ENCODE data around the gene MDK. TPM values are rescaled to one million over a fixed set of nuclear protein-coding genes. Genes with fewer than 3 reads are reported as not detected.

MDK gene
- total RNA-seq, 1 donor = 27.5 TPM

DNA sequence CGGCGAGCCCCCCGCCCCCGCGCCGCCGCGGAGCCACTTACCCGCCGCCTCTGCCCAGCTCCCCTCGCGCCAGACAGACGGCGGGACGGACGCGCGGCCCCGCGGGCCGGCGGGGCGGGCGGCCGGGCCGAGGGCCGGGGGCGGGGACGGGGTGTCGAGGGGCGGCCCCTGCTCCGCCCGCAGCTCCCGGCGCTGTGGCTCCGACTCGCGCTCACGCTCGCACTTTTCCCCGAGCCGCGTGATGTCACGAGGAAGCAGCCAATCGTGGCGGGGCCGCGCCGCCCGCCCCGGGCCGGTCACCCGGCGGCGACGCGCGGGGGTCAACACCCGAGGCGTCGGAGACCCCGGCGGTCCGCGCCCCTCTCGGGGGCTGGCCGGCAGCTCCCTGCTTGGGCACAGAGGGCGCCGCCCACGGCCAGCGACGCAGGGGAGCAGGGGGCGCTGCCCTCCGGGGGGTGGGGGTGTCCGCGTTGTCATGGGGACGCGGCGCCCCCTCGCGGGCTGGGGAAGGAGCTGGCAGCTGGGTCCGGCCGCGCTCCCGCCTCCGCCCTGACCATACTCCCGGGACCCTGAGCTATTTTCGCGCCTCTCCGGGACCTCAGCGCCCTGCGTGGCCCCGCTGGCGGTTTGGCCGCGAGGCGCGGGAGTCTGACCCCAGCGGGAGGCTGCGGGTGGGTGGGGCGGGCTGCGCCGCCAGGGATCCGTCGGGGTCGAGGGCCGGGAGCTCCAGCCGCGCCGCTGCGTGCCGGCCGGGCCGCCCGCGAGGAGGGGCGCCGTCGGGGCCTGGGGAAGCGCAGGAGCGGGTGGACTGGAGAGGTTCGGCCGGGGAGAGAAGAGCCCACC lies 10.3 kb downstream of the MDK start, which contains the start of gene CHRM4:
Gene CHRM4, minus strand, starts transcription at position 199 of the 843 bp plus-strand sequence. CDS start 5,219 bp downstream, outside the sequence.
- Histone ChIP-seq H3K4me1 (ENCODE audit: insufficient read depth, low read length) (peaks cover 15% of the 10 kb centered on the region), H3K4me3 (ENCODE audit: insufficient read depth, low read length) (peak within 1 kb of the TSS; percentile 64), H3K9me3 (ENCODE audit: low read depth, low read length) (no peaks in the 10 kb centered on the region), H3K27me3 (ENCODE audit: insufficient read depth, low read length) (peaks cover 45% of the 10 kb centered on the region), H3K27ac (ENCODE audit: low read depth, low read length) (no peak within 1 kb of the TSS), H3K36me3 (ENCODE audit: insufficient read depth, low read length) (no peaks in the 10 kb centered on the region), H4K20me1 (ENCODE audit: insufficient read depth, low read length) (peaks cover 30% of the 10 kb centered on the region), H3K79me2 (ENCODE audit: insufficient read depth, low read length) (no peaks in the 10 kb centered on the region), H2AFZ (ENCODE audit: low read length) (no peak within 1 kb of the TSS), H3K4me2 (ENCODE audit: insufficient read depth, low read length) (peak within 1 kb of the TSS; percentile 79)
- peak; percentile 8 for TF ChIP-seq CTCF (IDR thresholded peaks at IDR 0.05; ENCODE audit: extremely low read depth, low read depth, low read length)
- DNase-seq (ENCODE audit: insufficient read length, low spot score, missing footprints) = peak; percentile 96

DNA sequence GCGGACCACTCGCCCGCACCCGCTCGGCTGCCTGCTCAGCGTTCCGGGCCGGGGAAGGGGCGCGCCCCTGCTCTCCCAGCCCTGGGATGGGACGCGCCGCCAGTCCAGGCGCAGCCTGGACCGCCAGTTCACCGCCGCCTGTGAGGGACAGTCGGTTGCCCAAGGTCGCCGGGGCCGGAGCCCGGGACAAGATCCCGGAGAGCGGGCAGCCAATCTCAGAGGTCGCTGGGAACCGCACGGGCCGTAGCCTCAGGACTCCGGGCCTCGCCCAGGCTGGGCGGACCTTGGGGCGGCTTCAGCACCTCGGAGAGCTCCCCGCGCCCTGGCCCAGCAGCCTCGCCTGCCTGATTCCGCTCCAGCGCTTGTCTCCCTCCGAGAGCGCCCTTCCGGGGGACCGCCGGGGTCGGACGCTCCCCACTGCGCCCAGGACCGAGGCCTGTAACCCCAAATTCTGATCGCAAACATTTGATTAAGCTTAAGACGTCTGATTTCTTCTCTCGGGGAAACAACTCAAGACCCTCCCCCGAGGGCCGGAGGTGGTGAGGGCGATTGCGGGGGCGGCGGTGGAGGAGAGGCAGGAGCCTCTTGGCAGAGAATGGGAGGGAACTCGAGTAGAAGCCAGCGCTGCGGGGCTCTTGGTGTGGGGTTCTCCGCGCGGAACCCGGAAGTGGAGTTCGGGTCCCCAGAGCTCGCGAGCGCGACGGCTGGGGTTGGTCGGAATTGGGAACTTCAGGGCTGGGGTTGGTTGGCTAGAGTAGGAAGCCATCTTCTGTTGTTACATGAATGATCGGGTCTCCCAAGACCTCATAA lies 11.2 kb downstream of the MDK start:
- Histone ChIP-seq H3K27me3 (ENCODE audit: insufficient read depth, low read length) (peaks cover 38% of the 10 kb centered on the region), H3K36me3 (ENCODE audit: insufficient read depth, low read length) (no peaks in the 10 kb centered on the region), H3K4me1 (ENCODE audit: insufficient read depth, low read length) (peaks cover 15% of the 10 kb centered on the region), H3K4me2 (ENCODE audit: insufficient read depth, low read length) (peak overlapping the region; percentile 79), H4K20me1 (ENCODE audit: insufficient read depth, low read length) (peaks cover 32% of the 10 kb centered on the region), H2AFZ (ENCODE audit: low read length) (no peak overlapping the region), H3K27ac (ENCODE audit: low read depth, low read length) (no peak overlapping the region), H3K9me3 (ENCODE audit: low read depth, low read length) (no peaks in the 10 kb centered on the region), H3K79me2 (ENCODE audit: insufficient read depth, low read length) (no peaks in the 10 kb centered on the region), H3K4me3 (ENCODE audit: insufficient read depth, low read length) (peak overlapping the region; percentile 64)
- no peak for TF ChIP-seq CTCF (IDR thresholded peaks at IDR 0.05; ENCODE audit: extremely low read depth, low read depth, low read length)
- DNase-seq (ENCODE audit: insufficient read length, low spot score, missing footprints) = peak; percentile 100

- H3K9me3 ChIP-seq (ENCODE audit: low read depth, low read length) = no peaks in the 10 kb centered on the region
- H3K36me3 ChIP-seq (ENCODE audit: insufficient read depth, low read length) = no peaks in the 10 kb centered on the region
- H3K27ac ChIP-seq (ENCODE audit: low read depth, low read length) = no peak overlapping the region
- TF ChIP-seq CTCF (IDR thresholded peaks at IDR 0.05; ENCODE audit: extremely low read depth, low read depth, low read length) = no peak
- peaks cover 15% of the 10 kb centered on the region for H3K4me1 ChIP-seq (ENCODE audit: insufficient read depth, low read length)
- H4K20me1 ChIP-seq (ENCODE audit: insufficient read depth, low read length) = peaks cover 35% of the 10 kb centered on the region
- no peaks in the 10 kb centered on the region for H3K79me2 ChIP-seq (ENCODE audit: insufficient read depth, low read length)
- no peak overlapping the region for H2AFZ ChIP-seq (ENCODE audit: low read length)
- H3K4me2 ChIP-seq (ENCODE audit: insufficient read depth, low read length) = peak overlapping the region; percentile 79
- H3K4me3 ChIP-seq (ENCODE audit: insufficient read depth, low read length) = peak overlapping the region; percentile 64
- no peak for DNase-seq (ENCODE audit: insufficient read length, low spot score, missing footprints)
- peaks cover 32% of the 10 kb centered on the region for H3K27me3 ChIP-seq (ENCODE audit: insufficient read depth, low read length)
Observed at GRCh38 chr11:46393231-46393616, 11.8 kb downstream of the MDK start.

GRCh38 chr11:46393759-46394158 lies 12.3 kb downstream of the MDK start:
- Histone ChIP-seq H3K9me3 (ENCODE audit: low read depth, low read length) (no peaks in the 10 kb centered on the region), H3K27me3 (ENCODE audit: insufficient read depth, low read length) (peaks cover 27% of the 10 kb centered on the region), H3K4me2 (ENCODE audit: insufficient read depth, low read length) (no peak overlapping the region), H3K79me2 (ENCODE audit: insufficient read depth, low read length) (no peaks in the 10 kb centered on the region), H3K4me1 (ENCODE audit: insufficient read depth, low read length) (peaks cover 15% of the 10 kb centered on the region), H4K20me1 (ENCODE audit: insufficient read depth, low read length) (peaks cover 35% of the 10 kb centered on the region), H2AFZ (ENCODE audit: low read length) (no peak overlapping the region), H3K4me3 (ENCODE audit: insufficient read depth, low read length) (no peak overlapping the region), H3K36me3 (ENCODE audit: insufficient read depth, low read length) (no peaks in the 10 kb centered on the region), H3K27ac (ENCODE audit: low read depth, low read length) (no peak overlapping the region)
- TF ChIP-seq CTCF (IDR thresholded peaks at IDR 0.05; ENCODE audit: extremely low read depth, low read depth, low read length) = no peak
- DNase-seq (ENCODE audit: insufficient read length, low spot score, missing footprints) = peak; percentile 38
